K562 (cell line): Measurements from ENCODE around the gene CNR2. TPM values are rescaled to one million over a fixed set of nuclear protein-coding genes. Genes with fewer than 3 reads are reported as not detected.
A peak's percentile ranks its signal among the peaks of the same experiment; 100 is the strongest.

Experiments
- BRF1 ChIP-seq: IDR thresholded peaks from 3 replicates; pipeline ENCODE4 v1.6.1; 2011; ENCODE audit warnings: borderline replicate concordance, mild to moderate bottlenecking; ENCODE audit not compliant: insufficient read length; ENCODE audit errors: extremely low read depth
- C11orf30 ChIP-seq: fragments of 450-650 bp; IDR thresholded peaks from 2 replicates; pipeline ENCODE4 v1.6.1; 2016; ENCODE audit warnings: low read depth, mild to moderate bottlenecking
- CAMTA2 ChIP-seq: fragments of 250-450 bp; sonication (Bioruptor Pico); conservative IDR thresholded peaks from 2 replicates; pipeline ENCODE4 v1.5.1; 2022
- CREM ChIP-seq: IDR thresholded peaks from 2 replicates; pipeline ENCODE4 v1.6.1; 2014; ENCODE audit warnings: antibody characterized with exemption, low read depth
- FOS ChIP-seq: IDR thresholded peaks from 3 replicates; pipeline ENCODE4 v1.6.1; 2011; ENCODE audit not compliant: insufficient read length; ENCODE audit errors: extremely low read depth
- LCOR ChIP-seq: sonication (generic); formaldehyde crosslinking; IDR thresholded peaks from 2 replicates; pipeline ENCODE4 v1.8.0; 2022; ENCODE audit warnings: mild to moderate bottlenecking, missing genetic modification reagents
- LEF1 ChIP-seq: fragments of 450-650 bp; IDR thresholded peaks from 2 replicates; pipeline ENCODE4 v1.6.1; 2016; ENCODE audit warnings: mild to moderate bottlenecking
- MAFF ChIP-seq: IDR thresholded peaks from 2 replicates; pipeline ENCODE4 v1.6.1; 2012; ENCODE audit warnings: low read length, improper control_type of control experiment
- MAZ ChIP-seq, 2 experiments: fragments of 450-650 bp in 1 of 2; sonication (generic) in 1 of 2; formaldehyde crosslinking; IDR thresholded peaks in 1 of 2; conservative IDR thresholded peaks in 1 of 2; 2 replicates each; pipeline versions ENCODE4 v1.4.0 to v1.5.0; 2020; ENCODE audit warnings: mild to moderate bottlenecking in 1 of 2, missing genetic modification reagents in 1 of 2
- MGA ChIP-seq: fragments of 450-650 bp; IDR thresholded peaks from 2 replicates; pipeline ENCODE4 v1.6.1; 2016; ENCODE audit warnings: mild to moderate bottlenecking, moderate library complexity
- NFYB ChIP-seq: IDR thresholded peaks from 2 replicates; pipeline ENCODE4 v1.6.1; 2011; ENCODE audit warnings: mild to moderate bottlenecking, moderate library complexity; ENCODE audit not compliant: insufficient read length; ENCODE audit errors: extremely low read depth
- POLR2AphosphoS2 ChIP-seq: IDR thresholded peaks from 2 replicates; pipeline ENCODE4 v1.6.1; 2012; ENCODE audit warnings: low read length, improper control_type of control experiment
- SMAD1 ChIP-seq: fragments of 150-350 bp; IDR thresholded peaks from 2 replicates; pipeline ENCODE4 v1.6.1; 2014; ENCODE audit warnings: low read length, low read depth; ENCODE audit not compliant: partially characterized antibody
- SNRNP70 ChIP-seq: fragments of 200-400 bp; formaldehyde crosslinking; optimal IDR thresholded peaks from 2 replicates; pipeline ENCODE3; 2017; ENCODE audit warnings: low read depth, low read length
- SRSF3 ChIP-seq: fragments of 200-400 bp; formaldehyde crosslinking; IDR thresholded peaks from 2 replicates; pipeline ENCODE4 v1.6.1; 2016; ENCODE audit warnings: mild to moderate bottlenecking, low read length, moderate library complexity; ENCODE audit not compliant: insufficient read depth
- TAF15 ChIP-seq: fragments of 200-400 bp; formaldehyde crosslinking; IDR thresholded peaks from 2 replicates; pipeline ENCODE4 v1.6.1; 2017; ENCODE audit warnings: mild to moderate bottlenecking, low read depth, low read length, moderate library complexity
- ZBTB8A ChIP-seq: fragments of 450-650 bp; IDR thresholded peaks from 2 replicates; pipeline ENCODE4 v1.6.1; 2018; ENCODE audit warnings: mild to moderate bottlenecking, moderate library complexity; ENCODE audit not compliant: partially characterized antibody
- ZNF165 ChIP-seq: fragments of 250-450 bp; sonication (Bioruptor Pico); IDR thresholded peaks from 2 replicates; pipeline ENCODE4 v1.4.0; 2020; ENCODE audit warnings: borderline replicate concordance
- polyA plus RNA-seq, 8 experiments: library from polyadenylated mRNA; depleted of rRNA in 4 of 8; stranded (reverse) in 5 of 8; unstranded in 3 of 8; fragments of >200 nt; fragmentation: Nextera tagmentation in 2 of 8; fragmentation: Illumina TruSeq in 1 of 8; extraction: Ambion mirVana in 2 of 8; extraction: Trizol in 1 of 8; gene quantifications; 2 replicates each; pipeline versions ENCODE4 v1.2.1 to v1.2.3, GENCODE V29; 2011 to 2014; ENCODE audit warnings: inconsistent platforms in 1 of 8, missing spikeins in 1 of 8
- total RNA-seq, 7 experiments: library from RNA; depleted of rRNA in 6 of 7; stranded (reverse); fragments of >200 nt in 6 of 7; fragmentation: Illumina TruSeq in 2 of 7; extraction: Trizol in 2 of 7; gene quantifications; 2 replicates each; pipeline versions ENCODE4 v1.2.1 to v1.2.3, GENCODE V29; 2011 to 2021; ENCODE audit warnings: low replicate concordance in 1 of 7

The CNR2 gene
- total and polyA plus RNA-seq, 9 of the 15 experiments (the other 6 are each of a cell fraction or from before 2014, with no cell fraction given): not detected

GRCh38 chr1:23959461-23960290, 46.5 kb upstream of the CNR2 start, which contains the start of gene PNRC2 (continued):
- TF ChIP-seq MGA (no peak), LCOR (CRISPR knock-in tag) (peak; percentile 82), SMAD1 (peak; percentile 92), SRSF3 (0 out of 2 replicates have a peak, but pooled peaks have one; percentile 62), LEF1 (peak; percentile 20; the same call in 1 of the 2 replicates), FOS (peak; percentile 84), NFYB (peak; percentile 84), POLR2AphosphoS2 (peak; percentile 82; the same call in 1 of the 2 replicates), ZNF165 (CRISPR knock-in tag) (0 out of 2 replicates have a peak, but pooled peaks have one; percentile 50), C11orf30 (peak; percentile 74), MAZ (CRISPR knock-in tag; conservative IDR thresholded peaks at IDR 0.05 in 1 of 2, IDR thresholded peaks at IDR 0.05 in 1 of 2) (peak; percentile 76 to 93), ZBTB8A (no peak), SNRNP70 (no peak), BRF1 (no peak), CAMTA2 (CRISPR knock-in tag) (no peak), CREM (peak; percentile 63; the same call in 1 of the 2 replicates), MAFF (no peak), TAF15 (no peak)
